GM19452 (cell line): ENCODE measurements around the gene INTS7.
"Not testable (repeated sequence)": the region's sequence is repeated elsewhere in the genome, so short reads cannot be mapped to it uniquely, and the experiment has no call there.

Experiments used
- ATAC-seq: cut with Tn5 transposase; IDR thresholded peaks from one replicate; pipeline ENCODE4 v1.9.1; 2021; ENCODE audit not compliant: unreplicated experiment

Gene INTS7

GRCh38 chr1:211985556-211986264, 49.6 kb downstream of the INTS7 start:
- peak; percentile 90 for ATAC-seq

DNA sequence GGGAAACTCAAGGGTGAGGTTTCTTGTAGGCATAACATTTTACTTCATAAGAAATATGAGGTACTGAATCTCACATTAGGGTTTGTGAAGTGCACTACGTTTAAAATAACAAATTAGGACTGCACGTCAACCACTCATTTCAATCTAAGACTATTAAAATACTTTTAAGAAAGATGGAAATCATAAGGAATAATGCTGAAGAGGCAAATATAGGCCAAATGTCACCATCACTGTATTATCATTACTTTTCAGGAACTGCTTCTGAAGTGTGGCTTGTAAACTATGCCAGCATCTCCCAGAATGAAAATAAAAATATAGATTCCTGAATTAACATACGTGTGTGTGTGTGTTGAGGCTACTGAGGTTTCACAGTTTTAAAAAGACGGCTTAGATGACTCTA, 56.8 kb downstream of the INTS7 start:
- no peak for ATAC-seq

GRCh38 chr1:211975152-211975941, 60.0 kb downstream of the INTS7 start:
- no peak for ATAC-seq

DNA sequence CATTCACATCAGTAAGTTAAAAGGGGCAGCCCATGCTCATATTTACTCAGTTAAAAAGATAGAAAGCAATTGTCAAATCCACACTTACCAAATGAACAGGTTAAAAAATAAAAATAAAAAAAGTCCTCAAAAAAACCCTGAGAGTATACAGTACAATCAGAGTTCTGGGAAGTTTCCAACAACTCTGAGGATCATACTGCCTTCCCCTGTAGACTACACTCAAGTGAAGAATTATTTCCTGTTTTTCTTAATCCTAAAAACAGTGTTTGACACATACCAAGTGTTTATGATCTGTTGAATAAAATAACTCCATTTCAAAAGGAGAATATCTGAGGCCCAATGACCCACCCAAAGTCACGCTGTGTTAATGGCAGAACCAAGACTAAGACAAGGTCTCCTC, 61.8 kb downstream of the INTS7 start:
- ATAC-seq, result no peak

- no peak for ATAC-seq
Observed at GRCh38 chr1:211968200-211968834, 67.0 kb downstream of the INTS7 start.

DNA sequence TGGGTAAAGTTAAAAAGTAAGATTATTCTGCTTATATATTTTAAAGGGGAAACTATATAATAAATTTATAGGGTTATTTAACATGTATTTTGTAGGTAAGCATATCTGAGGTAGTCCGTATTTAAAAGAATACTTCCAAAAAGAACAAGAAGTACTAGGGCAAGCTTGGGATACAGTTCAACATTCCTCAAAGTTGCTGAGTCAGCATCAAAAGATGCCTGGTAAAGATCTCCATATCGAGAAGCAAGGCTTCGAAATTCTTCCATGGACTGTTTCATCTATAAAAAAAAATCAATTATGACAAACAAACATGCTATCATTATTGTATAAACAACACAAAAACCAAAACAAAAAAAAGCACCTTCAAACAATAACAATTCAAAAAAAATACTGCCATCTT, 67.7 kb downstream of the INTS7 start:
- ATAC-seq, result no peak

DNA sequence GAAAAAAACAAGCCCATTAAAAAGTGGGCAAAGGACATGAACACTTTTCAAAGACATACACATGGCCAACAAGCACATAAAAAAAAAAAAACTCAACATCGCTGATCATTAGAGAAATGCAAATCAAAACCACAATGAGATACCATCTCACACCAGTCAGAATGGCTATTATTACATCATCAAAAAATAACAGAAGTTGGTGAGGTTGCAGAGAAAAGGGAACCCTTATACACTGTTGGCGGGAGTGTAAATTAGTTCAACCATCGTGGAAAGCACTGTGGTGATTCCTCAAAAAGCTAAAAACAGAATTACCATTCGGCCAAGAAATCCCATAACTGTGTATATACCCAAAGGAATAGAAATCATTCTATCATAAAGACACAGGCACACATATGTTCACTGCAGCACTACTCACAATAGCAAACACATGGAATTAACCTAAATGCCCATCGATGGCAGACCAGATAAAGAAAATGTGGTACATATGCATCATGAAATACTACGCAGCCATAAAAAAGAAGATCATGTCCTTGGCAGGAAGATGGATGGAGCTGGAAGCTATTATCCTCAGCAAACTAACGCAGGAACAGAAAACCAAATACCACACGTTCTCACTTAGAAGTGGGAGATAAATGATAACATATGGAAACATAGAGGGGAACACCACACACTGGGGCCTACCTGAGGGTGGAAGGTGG, 70.1 kb downstream of the INTS7 start:
- no peak for ATAC-seq

DNA sequence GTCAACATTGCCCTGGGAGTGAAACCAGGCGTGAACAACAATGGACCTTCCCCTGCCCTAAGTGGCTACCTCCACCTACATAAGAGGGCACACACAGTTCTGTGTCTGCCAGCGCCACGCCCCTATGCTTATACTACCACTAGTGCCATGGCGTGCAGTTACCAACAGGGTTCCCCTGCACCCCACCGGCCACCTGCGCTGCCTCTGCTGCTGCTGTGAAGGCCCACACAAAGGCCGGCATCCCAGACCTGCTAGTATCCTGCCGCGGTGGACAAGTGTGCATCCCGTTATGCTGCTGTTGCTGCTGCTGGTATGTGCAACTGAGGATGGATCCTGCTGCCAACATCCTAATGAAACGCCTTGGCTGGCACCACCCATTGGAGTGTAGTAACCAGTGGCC, 75.7 kb downstream of the INTS7 start:
- ATAC-seq, result no peak

GRCh38 chr1:211959221-211959620, 76.1 kb downstream of the INTS7 start:
- no peak for ATAC-seq

DNA sequence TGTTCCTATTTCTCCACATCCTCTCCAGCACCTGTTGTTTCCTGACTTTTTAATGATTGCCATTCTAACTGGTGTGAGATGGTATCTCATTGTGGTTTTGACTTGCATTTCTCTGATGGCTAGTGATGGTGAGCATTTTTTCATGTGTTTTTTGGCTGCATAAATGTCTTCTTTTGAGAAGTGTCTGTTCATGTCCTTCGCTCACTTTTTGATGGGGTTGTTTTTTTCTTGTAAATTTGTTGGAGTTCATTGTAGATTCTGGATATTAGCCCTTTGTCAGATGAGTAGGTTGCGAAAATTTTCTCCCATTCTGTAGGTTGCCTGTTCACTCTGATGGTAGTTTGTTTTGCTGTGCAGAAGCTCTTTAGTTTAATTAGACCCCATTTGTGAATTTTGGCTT, 81.3 kb downstream of the INTS7 start:
- ATAC-seq, result not testable (repeated sequence)

DNA sequence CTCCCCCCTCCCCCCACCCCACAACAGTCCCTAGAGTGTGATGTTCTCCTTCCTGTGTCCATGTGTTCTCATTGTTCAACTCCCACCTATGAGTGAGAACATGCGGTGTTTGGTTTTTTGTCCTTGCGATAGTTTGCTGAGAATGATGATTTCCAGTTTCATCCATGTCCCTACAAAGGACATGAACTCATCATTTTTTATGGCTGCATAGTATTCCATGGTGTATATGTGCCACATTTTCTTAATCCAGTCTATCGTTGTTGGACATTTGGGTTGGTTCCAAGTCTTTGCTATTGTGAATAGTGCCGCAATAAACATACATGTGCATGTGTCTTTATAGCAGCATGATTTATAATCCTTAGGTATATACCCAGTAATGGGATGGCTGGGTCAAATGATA, 81.8 kb downstream of the INTS7 start:
- not testable (repeated sequence) for ATAC-seq

- no peak for ATAC-seq
Observed at GRCh38 chr1:211952299-211952698, 83.1 kb downstream of the INTS7 start.

GRCh38 chr1:211951856-211952255, 83.5 kb downstream of the INTS7 start:
- peak; percentile 99 for ATAC-seq

GRCh38 chr1:211948377-211948776, 87.0 kb downstream of the INTS7 start:
- ATAC-seq, result no peak

DNA sequence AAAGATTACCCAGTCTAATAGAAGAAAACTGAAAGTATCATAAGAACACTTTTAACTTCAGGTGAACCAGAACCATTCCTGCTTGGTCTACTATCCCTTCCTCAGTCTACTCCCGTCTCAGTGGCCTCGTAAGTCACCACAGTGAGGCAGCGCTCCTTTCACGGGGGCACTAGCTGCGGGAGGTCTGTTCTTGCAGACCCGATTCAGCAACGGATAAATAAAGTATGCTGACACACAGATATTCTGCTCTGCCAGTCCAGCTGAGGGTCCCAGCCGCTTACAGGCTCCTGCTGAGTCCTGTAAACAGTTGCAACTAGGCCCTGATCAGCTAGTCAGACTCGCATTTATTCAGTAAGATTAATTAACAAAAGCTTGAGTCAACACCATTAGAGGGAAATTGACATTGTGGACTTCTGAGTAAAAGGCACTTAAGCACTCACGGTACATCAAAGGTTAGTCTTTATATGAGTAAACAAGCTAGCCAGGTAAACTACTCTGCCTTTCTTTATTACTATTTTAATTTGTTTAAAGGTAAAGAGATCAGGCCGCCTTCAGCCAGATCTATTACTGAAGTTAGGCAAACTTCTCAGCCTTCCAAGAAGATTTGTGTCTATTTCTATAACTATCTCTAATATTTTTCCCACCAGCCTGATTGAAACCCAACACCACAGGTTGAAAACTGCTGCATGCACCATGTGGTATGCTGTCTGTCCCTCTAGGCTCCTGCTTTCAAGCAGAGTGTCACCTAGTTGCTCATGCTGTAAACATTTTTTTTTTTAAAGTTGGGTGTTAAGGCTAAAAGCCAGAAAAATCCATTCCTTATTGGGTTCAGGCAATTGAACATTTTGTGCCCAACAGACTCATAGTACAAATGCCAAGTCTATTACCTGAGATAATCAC, 87.7 kb downstream of the INTS7 start:
- ATAC-seq, result no peak

GRCh38 chr1:211944733-211945500, 90.4 kb downstream of the INTS7 start:
- no peak for ATAC-seq

GRCh38 chr1:211942583-211942982, 92.8 kb downstream of the INTS7 start:
- ATAC-seq, result no peak

GRCh38 chr1:211939876-211940468, 95.4 kb downstream of the INTS7 start:
- ATAC-seq, result peak; percentile 77

GRCh38 chr1:211938561-211938997, 96.8 kb downstream of the INTS7 start:
- ATAC-seq, result no peak
